22Rv1 (cell line): Measurements from ENCODE around the gene ZNF860.

ENCODE experiments used
- CTCF ChIP-seq: fragments of 450-650 bp; IDR thresholded peaks from 2 replicates; pipeline ENCODE4 v1.5.1; 2017; ENCODE audit warnings: mild to moderate bottlenecking
- ZFX ChIP-seq: fragments of 450-650 bp; IDR thresholded peaks from 2 replicates; pipeline ENCODE4 v1.6.1; 2017; ENCODE audit warnings: antibody characterized with exemption, borderline replicate concordance

DNA sequence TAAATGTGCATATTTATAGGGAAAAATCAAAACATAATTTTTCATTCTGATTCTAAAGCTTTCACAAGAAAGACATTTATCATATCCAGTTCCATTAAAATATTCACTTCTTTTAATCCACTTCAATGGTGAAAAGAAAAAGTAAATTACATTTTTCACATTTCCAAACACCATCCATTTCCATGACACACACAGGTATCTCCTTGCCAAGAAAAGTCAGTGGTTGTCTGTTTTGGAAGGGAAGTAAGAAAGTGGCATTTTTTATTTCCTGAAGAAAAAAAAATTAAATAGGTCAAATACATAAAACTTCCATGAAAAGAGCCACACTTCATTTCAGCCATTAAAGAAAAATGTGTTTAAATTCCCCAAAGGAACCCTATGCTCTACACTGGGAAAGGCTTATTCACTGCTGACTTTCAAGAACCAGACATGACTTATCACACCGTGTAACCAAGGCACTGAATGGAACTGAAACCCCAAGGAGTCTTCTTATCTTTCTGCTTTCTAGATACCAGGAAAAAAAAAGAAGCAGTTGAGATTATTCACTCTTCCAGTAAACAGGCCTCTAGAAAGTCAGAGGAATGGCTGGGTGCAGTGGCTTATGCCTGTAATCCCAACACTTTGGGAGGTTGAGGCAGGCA, 45.0 kb upstream of the ZNF860 start:
- TF ChIP-seq CTCF = no peak
- no peak for TF ChIP-seq ZFX
